IMR-90 (cell line): ENCODE data around the gene IL15RA.

ENCODE experiments used
- MAFK ChIP-seq: IDR thresholded peaks from 2 replicates; pipeline ENCODE4 v1.6.1; 2012; ENCODE audit warnings: low read depth, low read length, improper control_type of control experiment
- POLR2A ChIP-seq: IDR thresholded peaks from 2 replicates; pipeline ENCODE4 v1.6.1; 2012; ENCODE audit warnings: mild to moderate bottlenecking, low read depth, low read length
- TF ChIP-seq, protein P1 (sequence below): fragments of 150-350 bp; IDR thresholded peaks from 2 replicates; pipeline ENCODE4 v1.6.1; 2017; ENCODE audit warnings: mild to moderate bottlenecking, antibody characterized with exemption, low read length, low read depth

DNA sequence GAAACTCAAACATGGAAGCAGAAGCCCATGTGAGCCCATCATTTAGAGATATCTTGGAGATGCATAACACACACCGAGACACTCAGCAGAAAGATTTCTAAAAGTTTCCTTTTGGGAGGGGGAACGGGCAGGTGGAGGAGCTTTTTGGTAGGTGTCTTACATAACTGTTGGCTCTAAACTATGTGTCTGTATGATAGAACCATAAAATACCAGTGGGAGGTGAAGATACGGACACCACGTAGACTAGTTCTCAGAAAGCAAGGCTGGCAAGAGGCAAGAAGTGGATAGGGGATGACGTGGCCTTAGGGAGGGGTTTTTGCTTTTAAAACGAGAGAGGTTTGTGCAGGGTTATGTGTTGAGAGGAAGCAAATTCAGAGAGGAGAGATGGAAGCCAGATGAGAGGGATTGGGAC, 36.5 kb downstream of the IL15RA start:
- TF ChIP-seq POLR2A (no peak), MAFK (no peak)
- TF ChIP-seq, protein P1, sequence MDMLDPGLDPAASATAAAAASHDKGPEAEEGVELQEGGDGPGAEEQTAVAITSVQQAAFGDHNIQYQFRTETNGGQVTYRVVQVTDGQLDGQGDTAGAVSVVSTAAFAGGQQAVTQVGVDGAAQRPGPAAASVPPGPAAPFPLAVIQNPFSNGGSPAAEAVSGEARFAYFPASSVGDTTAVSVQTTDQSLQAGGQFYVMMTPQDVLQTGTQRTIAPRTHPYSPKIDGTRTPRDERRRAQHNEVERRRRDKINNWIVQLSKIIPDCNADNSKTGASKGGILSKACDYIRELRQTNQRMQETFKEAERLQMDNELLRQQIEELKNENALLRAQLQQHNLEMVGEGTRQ = no peak
